Measurements from ENCODE around the gene TTC17.
"Not testable (repeated sequence)": the region's sequence is repeated elsewhere in the genome, so short reads cannot be mapped to it uniquely, and the experiment has no call there.

DNA sequence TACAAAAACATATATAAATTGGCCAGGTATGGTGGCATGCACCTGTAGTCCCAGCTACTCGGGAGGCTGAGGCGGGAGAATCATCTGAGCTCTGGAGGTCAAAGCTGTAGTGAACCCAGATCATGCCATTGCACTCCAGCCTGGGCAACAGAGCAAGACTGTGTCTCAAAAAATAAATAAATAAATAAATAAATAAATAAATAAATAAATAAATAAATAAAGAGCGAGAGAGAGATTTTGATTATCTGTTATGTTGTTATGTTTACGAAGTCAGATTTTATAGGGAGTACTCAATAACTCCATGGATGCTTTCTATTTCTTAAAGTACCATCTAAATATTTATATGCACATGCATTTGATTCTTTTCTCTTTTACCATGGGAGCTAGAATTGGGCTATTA lies 43.1 kb downstream of the TTC17 start:
- not testable (repeated sequence) for TF ChIP-seq CTCF (optimal IDR thresholded peaks at IDR 0.05 in 1 of 3, IDR thresholded peaks at IDR 0.05 in 1 of 3, conservative IDR thresholded peaks at IDR 0.05 in 1 of 3; ENCODE audit: extremely low read depth in 1 of 3, insufficient read depth in 2 of 3, low read length in 3 of 3); EZH2 (IDR thresholded peaks at IDR 0.05; ENCODE audit: low read length)
